Measurements from ENCODE around the gene MTERF4. TPM values are rescaled to one million over a fixed set of nuclear protein-coding genes. Genes with fewer than 3 reads are reported as not detected.

Gene MTERF4
- total RNA-seq = 28.6 and 36.9 TPM in 2 replicates

GRCh38 chr2:241102239-241102803 lies at the start of gene MTERF4:
MTERF4 (minus strand) TSS chr2:241102287; CDS start chr2:241102273, 14 bp downstream.

GRCh38 chr2:241149925-241150659 lies 48.0 kb upstream of the MTERF4 start, which contains the start of gene PPP1R7:
PPP1R7 (plus strand) TSS chr2:241150467; CDS start chr2:241150496, 29 bp downstream.

GRCh38 chr2:241148891-241149674 lies 47.0 kb upstream of the MTERF4 start, which contains the start of gene PASK:
PASK (minus strand) TSS chr2:241149472; CDS start chr2:241143032, 6,440 bp downstream.

Other genes starting within 250 kb of the MTERF4 start
- 0.14 TPM in 1 of 2 replicates, not detected in the other for gene AGXT, start 233.5 kb downstream of the MTERF4 start, total RNA-seq
- gene MAB21L4, start 206.1 kb downstream of the MTERF4 start, total RNA-seq = not detected in 2 replicates
- 0.09 and 0.14 TPM in 2 replicates for gene CROCC2, start 196.0 kb downstream of the MTERF4 start, total RNA-seq
- 12.6 and 19.5 TPM in 2 replicates for gene SNED1, start 103.7 kb downstream of the MTERF4 start, total RNA-seq
- 1.3 TPM in 2 replicates for gene PASK, start 47.2 kb upstream of the MTERF4 start, total RNA-seq
- 67.4 and 86.0 TPM in 2 replicates for gene PPP1R7, start 48.2 kb upstream of the MTERF4 start, total RNA-seq
- 0.43 and 0.83 TPM in 2 replicates for gene ANO7, start 86.4 kb upstream of the MTERF4 start, total RNA-seq
- gene HDLBP, start 213.4 kb upstream of the MTERF4 start, total RNA-seq = 1,715 and 1,919 TPM in 2 replicates
- 358 and 366 TPM in 2 replicates for gene SEPTIN2, start 213.6 kb upstream of the MTERF4 start, total RNA-seq